Smooth muscle cell (in vitro differentiated cells): Measurements from ENCODE around the gene ZNF653. TPM values are rescaled to one million over a fixed set of nuclear protein-coding genes. Genes with fewer than 3 reads are reported as not detected.
"Not testable (repeated sequence)": the region's sequence is repeated elsewhere in the genome, so short reads cannot be mapped to it uniquely, and the experiment has no call there.

ENCODE experiments used
- DNase-seq: peaks from one replicate; lab custom pipeline; 2025; ENCODE audit not compliant: unreplicated experiment; lab: John Stamatoyannopoulos, UW
- H2AFZ ChIP-seq: fragments of 200-600 bp; sonication (generic); 2 replicates; pipeline ENCODE4 v1.6.0; 2016; ENCODE audit warnings: antibody characterized with exemption, low read depth, mild to moderate bottlenecking
- H3F3A ChIP-seq: fragments of 200-600 bp; sonication (generic); 2 replicates; pipeline ENCODE4 v1.6.0; 2017; ENCODE audit warnings: antibody characterized with exemption, low read depth
- H3K27ac ChIP-seq: fragments of 200-600 bp; sonication (generic); 2 replicates; pipeline ENCODE4 v1.5.1; 2016; ENCODE audit warnings: low read depth, mild to moderate bottlenecking
- H3K27me3 ChIP-seq: fragments of 200-600 bp; sonication (generic); 2 replicates; pipeline ENCODE4 v1.6.1; 2016; ENCODE audit warnings: low read depth, mild to moderate bottlenecking
- H3K36me3 ChIP-seq: fragments of 200-600 bp; sonication (generic); 2 replicates; pipeline ENCODE4 v1.5.1; 2016; ENCODE audit warnings: low read depth
- H3K4me1 ChIP-seq: fragments of 200-600 bp; sonication (generic); 2 replicates; pipeline ENCODE4 v1.5.1; 2016; ENCODE audit warnings: low read depth
- H3K4me2 ChIP-seq: fragments of 200-600 bp; sonication (generic); 2 replicates; pipeline ENCODE4 v1.6.0; 2016; ENCODE audit warnings: mild to moderate bottlenecking
- H3K4me3 ChIP-seq: fragments of 200-600 bp; sonication (generic); 2 replicates; pipeline ENCODE4 v1.5.1; 2016; ENCODE audit warnings: mild to moderate bottlenecking
- H3K79me2 ChIP-seq: fragments of 200-600 bp; sonication (generic); 2 replicates; pipeline ENCODE4 v1.6.0; 2016; ENCODE audit warnings: low read depth, mild to moderate bottlenecking
- H3K9ac ChIP-seq: fragments of 200-600 bp; sonication (generic); 2 replicates; pipeline ENCODE4 v1.6.0; 2016; ENCODE audit warnings: low read depth
- H3K9me3 ChIP-seq: fragments of 200-600 bp; sonication (generic); replicated peaks from 2 replicates; pipeline ENCODE4 v1.5.1; 2016; ENCODE audit warnings: low read depth
- H4K20me1 ChIP-seq: fragments of 200-600 bp; sonication (generic); 2 replicates; pipeline ENCODE4 v1.6.0; 2016; ENCODE audit warnings: low read depth
- CTCF ChIP-seq: fragments of 200-600 bp; sonication (generic); IDR thresholded peaks from 2 replicates; pipeline ENCODE4 v1.5.1; 2017; ENCODE audit warnings: borderline replicate concordance, mild to moderate bottlenecking, antibody characterized with exemption; ENCODE audit not compliant: insufficient read depth, poor library complexity, severe bottlenecking
- WGBS: methylation state at CpG from one replicate; pipeline ENCODE4 v1.1.7; 2016; ENCODE audit warnings: low lambda C conversion rate; 5-methylcytosine and 5-hydroxymethylcytosine counted together
- polyA plus RNA-seq: library from polyadenylated mRNA; unstranded; fragments of >200 nt; fragmentation: Nextera tagmentation; extraction: Ambion mirVana; gene quantifications from 2 replicates; pipeline ENCODE4 v1.2.1, GENCODE V29; 2016
- total RNA-seq: library from RNA; depleted of rRNA; stranded (reverse); fragments of >200 nt; gene quantifications from 2 replicates; pipeline ENCODE4 v1.2.3, GENCODE V29; 2014

The ZNF653 gene
- total and polyA plus RNA-seq, 2 experiments from 2014 or later, result 2.9 to 5.5 TPM

DNA sequence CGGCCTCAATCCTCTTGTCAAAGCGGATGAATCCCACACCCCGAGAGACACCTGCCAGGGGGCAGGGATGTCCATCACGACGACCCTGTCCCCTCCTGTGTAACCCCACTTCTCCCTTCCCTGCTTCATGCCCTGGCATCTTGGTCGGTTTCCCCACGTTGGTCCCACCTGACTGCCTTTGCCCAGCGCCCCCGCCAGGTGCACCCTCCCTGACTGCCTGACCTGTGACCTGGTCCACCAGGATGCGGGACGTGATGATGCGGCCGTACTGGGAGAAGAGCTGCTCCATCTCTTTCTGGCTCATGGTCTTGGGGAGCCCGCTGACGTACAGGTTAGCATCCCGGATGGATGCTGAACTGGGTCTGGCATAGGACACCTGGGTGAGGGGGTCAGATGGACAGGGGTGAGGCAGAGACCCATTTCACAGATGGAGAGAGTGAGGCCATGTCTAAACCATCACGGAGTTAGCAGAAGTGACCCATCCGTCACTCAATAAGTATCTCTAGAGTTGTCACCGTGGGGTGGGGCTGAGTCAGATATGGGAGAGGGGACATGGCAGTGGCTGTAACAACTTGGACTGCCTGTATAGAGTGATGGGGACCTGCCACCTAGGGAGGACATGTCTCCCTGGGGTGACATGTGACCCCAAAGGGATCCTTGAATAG is 47.3 kb downstream of the ZNF653 start:
- no peaks in the 10 kb centered on the region for H3K4me1 ChIP-seq
- no peak overlapping the region for H3K9ac ChIP-seq
- no peaks in the 10 kb centered on the region for H3F3A ChIP-seq
- no peaks in the 10 kb centered on the region for H3K9me3 ChIP-seq
- H3K79me2 ChIP-seq, result no peaks in the 10 kb centered on the region
- H3K27me3 ChIP-seq, result no peaks in the 10 kb centered on the region
- no peak overlapping the region for H3K27ac ChIP-seq
- no peak for TF ChIP-seq CTCF
- no peak overlapping the region for H3K4me3 ChIP-seq
- H2AFZ ChIP-seq, result no peak overlapping the region
- H3K4me2 ChIP-seq, result no peak overlapping the region
- H4K20me1 ChIP-seq, result no peaks in the 10 kb centered on the region
- 92% methylated on average over 19 of the region's 19 CpGs for WGBS
- no peak for DNase-seq
- H3K36me3 ChIP-seq, result no peaks in the 10 kb centered on the region

DNA sequence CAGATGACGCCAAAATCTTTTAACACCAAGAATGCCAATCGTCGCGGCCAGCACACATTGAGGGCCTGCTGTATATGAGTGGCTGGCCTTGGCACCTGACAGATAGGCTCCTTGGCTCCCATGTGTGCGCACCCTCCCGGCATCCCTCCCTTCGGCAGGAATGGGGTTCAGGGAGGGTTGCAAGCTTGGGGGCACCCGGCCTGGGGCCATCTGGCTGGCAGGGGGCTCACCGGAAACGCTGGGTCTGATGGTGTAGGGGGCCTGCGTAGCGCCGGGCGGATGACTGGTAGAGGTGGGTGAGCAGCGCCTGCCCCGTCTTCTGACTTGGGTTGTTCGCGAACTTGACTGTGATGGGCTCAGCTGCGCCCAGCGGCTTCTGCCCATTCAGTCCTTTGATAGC is 47.8 kb downstream of the ZNF653 start:
- no peak overlapping the region for H3K4me3 ChIP-seq
- TF ChIP-seq CTCF, result no peak
- H3K4me2 ChIP-seq, result no peak overlapping the region
- H3K27me3 ChIP-seq, result no peaks in the 10 kb centered on the region
- H3K9ac ChIP-seq, result no peak overlapping the region
- H4K20me1 ChIP-seq, result no peaks in the 10 kb centered on the region
- H3F3A ChIP-seq, result no peaks in the 10 kb centered on the region
- H2AFZ ChIP-seq, result no peak overlapping the region
- H3K27ac ChIP-seq, result no peak overlapping the region
- no peaks in the 10 kb centered on the region for H3K9me3 ChIP-seq
- no peak for DNase-seq
- H3K36me3 ChIP-seq, result no peaks in the 10 kb centered on the region
- H3K79me2 ChIP-seq, result no peaks in the 10 kb centered on the region
- 94% methylated on average over 20 of the region's 20 CpGs for WGBS
- H3K4me1 ChIP-seq, result no peaks in the 10 kb centered on the region

DNA sequence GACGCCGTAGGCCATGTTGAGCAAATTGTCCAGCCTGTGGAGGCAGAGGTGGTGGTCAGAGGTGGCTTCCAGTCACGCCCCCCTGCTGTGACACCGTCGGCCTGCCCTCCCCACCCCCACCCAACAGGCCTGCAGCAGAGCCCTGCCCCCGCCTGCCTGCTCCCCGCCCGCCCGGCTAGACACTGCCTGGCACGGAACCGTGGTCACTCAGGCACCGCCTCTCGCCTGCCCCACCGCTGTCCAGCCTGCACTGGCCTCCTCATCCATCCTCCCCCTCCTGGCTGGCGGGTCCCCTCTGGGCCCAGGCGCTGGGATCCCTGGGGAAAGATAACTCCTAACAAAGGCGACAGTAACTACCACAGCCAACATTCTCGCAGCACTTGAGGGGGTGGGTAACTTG is 48.5 kb downstream of the ZNF653 start:
- Histone ChIP-seq H3K9ac (no peak overlapping the region), H3K36me3 (no peaks in the 10 kb centered on the region), H3K79me2 (no peaks in the 10 kb centered on the region), H3K4me3 (no peak overlapping the region), H3F3A (no peaks in the 10 kb centered on the region), H2AFZ (no peak overlapping the region), H3K27ac (no peak overlapping the region), H4K20me1 (no peaks in the 10 kb centered on the region), H3K4me2 (no peak overlapping the region), H3K27me3 (no peaks in the 10 kb centered on the region), H3K9me3 (no peaks in the 10 kb centered on the region), H3K4me1 (peaks cover 2% of the 10 kb centered on the region)
- no peak for TF ChIP-seq CTCF
- DNase-seq, result no peak
- 50% methylated on average over 12 of the region's 18 CpGs for WGBS

- no peak overlapping the region for H3K9ac ChIP-seq
- WGBS, result 93% methylated on average over 7 of the region's 7 CpGs
- no peak for DNase-seq
- no peaks in the 10 kb centered on the region for H3K9me3 ChIP-seq
- H3K4me1 ChIP-seq, result peaks cover 6% of the 10 kb centered on the region
- H4K20me1 ChIP-seq, result no peaks in the 10 kb centered on the region
- H3F3A ChIP-seq, result no peaks in the 10 kb centered on the region
- no peaks in the 10 kb centered on the region for H3K27me3 ChIP-seq
- H3K27ac ChIP-seq, result no peak overlapping the region
- no peak overlapping the region for H3K4me2 ChIP-seq
- H3K79me2 ChIP-seq, result no peaks in the 10 kb centered on the region
- H2AFZ ChIP-seq, result no peak overlapping the region
- H3K4me3 ChIP-seq, result no peak overlapping the region
- TF ChIP-seq CTCF, result no peak
- H3K36me3 ChIP-seq, result no peaks in the 10 kb centered on the region
Observed at GRCh38 chr19:11456659-11457058, 49.0 kb downstream of the ZNF653 start.

DNA sequence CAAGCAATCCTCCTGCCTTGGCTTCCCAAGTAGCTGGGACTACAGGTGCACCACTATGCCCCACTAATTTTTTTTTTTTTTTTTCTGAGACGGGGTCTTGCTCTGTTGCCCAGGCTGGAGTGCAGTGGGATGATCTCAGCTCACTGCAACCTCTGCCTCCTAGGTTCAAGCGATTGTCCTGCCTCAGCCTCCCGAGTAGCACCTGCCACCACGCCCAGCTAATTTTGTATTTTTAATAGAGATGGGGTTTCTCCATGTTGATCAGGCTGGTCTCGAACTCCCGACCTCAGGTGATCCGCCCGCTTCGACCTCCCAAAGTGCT is 50.4 kb downstream of the ZNF653 start:
- not testable (repeated sequence) for H2AFZ ChIP-seq

More for the DNA sequence above, 50.4 kb downstream of the ZNF653 start:
- not testable (repeated sequence) for H3K4me2 ChIP-seq, DNase-seq, H3F3A ChIP-seq, H3K27me3 ChIP-seq, H3K4me3 ChIP-seq, H4K20me1 ChIP-seq, H3K36me3 ChIP-seq, H3K27ac ChIP-seq, H3K9me3 ChIP-seq, H3K79me2 ChIP-seq, H3K9ac ChIP-seq
- peaks cover 12% of the 10 kb centered on the region for H3K4me1 ChIP-seq
- WGBS, result 96% methylated on average over 9 of the region's 9 CpGs
